Ascending aorta (tissue), 2 donors: ENCODE results near the gene ACTN1. TPM values are rescaled to one million over a fixed set of nuclear protein-coding genes. Genes with fewer than 3 reads are reported as not detected.

Source experiments
- DNase-seq, 2 donors: peaks; one replicate each; pipeline ENCODE4 v3.0.0-alpha.2; 2019; ENCODE audit warnings: low spot score in 2 of 2
- H3K27ac ChIP-seq, 2 donors: fragments of 200-600 bp; sonication (generic); one replicate each; pipeline ENCODE4 v1.5.1; 2016 to 2017; ENCODE audit warnings: mild to moderate bottlenecking in 1 of 2
- H3K27me3 ChIP-seq: fragments of 200-600 bp; sonication (generic); one replicate; pipeline ENCODE4 v1.5.1; 2017
- H3K36me3 ChIP-seq, 2 donors: fragments of 200-600 bp; sonication (generic); one replicate each; pipeline ENCODE4 v1.5.1; 2016
- H3K4me1 ChIP-seq, 2 donors: fragments of 200-600 bp; sonication (generic); one replicate each; pipeline ENCODE4 v1.5.1; 2016 to 2017; ENCODE audit warnings: mild to moderate bottlenecking in 1 of 2
- H3K4me3 ChIP-seq, 2 donors: fragments of 200-600 bp; sonication (generic); one replicate each; pipeline ENCODE4 v1.5.1; 2016 to 2017; ENCODE audit warnings: mild to moderate bottlenecking in 1 of 2
- H3K9me3 ChIP-seq, 2 donors: fragments of 200-600 bp; sonication (generic); one replicate each; pipeline ENCODE4 v1.5.1; 2016
- intact Hi-C: fragments of 100-400 bp; cut with DNase I; formaldehyde crosslinking; loops from one replicate; pipeline ENCODE4 v1.15.1; 2023
- total RNA-seq: library from RNA; depleted of rRNA; stranded (reverse); fragments of >200 nt; gene quantifications from one replicate; pipeline ENCODE4 v1.1.0, GENCODE V29; 2016
- TF ChIP-seq, protein P1 (sequence below), 3 experiments: fragments of 200-600 bp in 2 of 3; fragments of 450-650 bp in 1 of 3; sonication (generic) in 2 of 3; IDR thresholded peaks; one replicate each; pipeline ENCODE4 v1.5.1; 2016 to 2019; ENCODE audit warnings: antibody characterized with exemption in 3 of 3, mild to moderate bottlenecking in 1 of 3, moderate library complexity in 1 of 3

ACTN1 gene
- total RNA-seq, 1 donor from 2014 or later, result 814 TPM

DNA sequence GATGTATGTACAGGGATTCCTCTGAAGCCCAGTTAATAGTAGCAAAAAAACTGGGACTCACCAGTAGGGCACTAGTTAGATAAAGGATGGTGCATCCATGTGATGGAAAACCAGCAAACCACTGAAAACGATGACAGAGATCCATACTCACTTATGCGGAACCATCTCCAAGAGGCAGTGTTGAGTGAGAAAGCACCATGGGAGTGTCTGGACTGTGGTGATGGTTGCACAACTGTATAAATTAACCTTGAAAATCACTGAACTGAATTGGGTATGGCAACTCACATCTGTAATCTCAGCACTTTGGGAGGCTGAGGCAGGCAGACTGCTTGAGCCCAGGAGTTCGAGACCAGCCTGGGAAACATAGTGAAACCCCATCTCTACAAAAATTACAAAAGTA is 132.6 kb downstream of the ACTN1 start:
- Histone ChIP-seq H3K4me1 (no peaks in the 10 kb centered on the region), H3K4me3 (no peak overlapping the region), H3K36me3 (peaks cover 0 to 5% of the 10 kb centered on the region in 2 donors), H3K27ac (no peak overlapping the region), H3K27me3 (no peaks in the 10 kb centered on the region), H3K9me3 (no peaks in the 10 kb centered on the region)
- TF ChIP-seq, protein P1, sequence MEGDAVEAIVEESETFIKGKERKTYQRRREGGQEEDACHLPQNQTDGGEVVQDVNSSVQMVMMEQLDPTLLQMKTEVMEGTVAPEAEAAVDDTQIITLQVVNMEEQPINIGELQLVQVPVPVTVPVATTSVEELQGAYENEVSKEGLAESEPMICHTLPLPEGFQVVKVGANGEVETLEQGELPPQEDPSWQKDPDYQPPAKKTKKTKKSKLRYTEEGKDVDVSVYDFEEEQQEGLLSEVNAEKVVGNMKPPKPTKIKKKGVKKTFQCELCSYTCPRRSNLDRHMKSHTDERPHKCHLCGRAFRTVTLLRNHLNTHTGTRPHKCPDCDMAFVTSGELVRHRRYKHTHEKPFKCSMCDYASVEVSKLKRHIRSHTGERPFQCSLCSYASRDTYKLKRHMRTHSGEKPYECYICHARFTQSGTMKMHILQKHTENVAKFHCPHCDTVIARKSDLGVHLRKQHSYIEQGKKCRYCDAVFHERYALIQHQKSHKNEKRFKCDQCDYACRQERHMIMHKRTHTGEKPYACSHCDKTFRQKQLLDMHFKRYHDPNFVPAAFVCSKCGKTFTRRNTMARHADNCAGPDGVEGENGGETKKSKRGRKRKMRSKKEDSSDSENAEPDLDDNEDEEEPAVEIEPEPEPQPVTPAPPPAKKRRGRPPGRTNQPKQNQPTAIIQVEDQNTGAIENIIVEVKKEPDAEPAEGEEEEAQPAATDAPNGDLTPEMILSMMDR (IDR thresholded peaks at IDR 0.05), result no peak
- intact Hi-C loops, result no loop called here
- DNase-seq, result no peak

- Histone ChIP-seq H3K36me3 (peaks cover 0 to 9% of the 10 kb centered on the region in 2 donors), H3K27ac (no peak overlapping the region), H3K27me3 (no peaks in the 10 kb centered on the region), H3K9me3 (no peaks in the 10 kb centered on the region), H3K4me3 (no peak overlapping the region), H3K4me1 (no peaks in the 10 kb centered on the region)
- TF ChIP-seq, protein P1 (IDR thresholded peaks at IDR 0.05), result no peak
- intact Hi-C loops, result loop anchor here (5.0 kb wide), 2 partner anchors 962 to 1007 kb away; no protein-coding TSS in a partner anchor
- DNase-seq, result no peak
These were observed 134.9 kb downstream of the ACTN1 start for GRCh38 chr14:68844210-68844545.

GRCh38 chr14:68843471-68844209 is 135.5 kb downstream of the ACTN1 start:
- Histone ChIP-seq H3K9me3 (no peaks in the 10 kb centered on the region), H3K27ac (no peak overlapping the region), H3K4me3 (peak overlapping the region; percentile 31 to 52), H3K36me3 (peaks cover 0 to 14% of the 10 kb centered on the region in 2 donors), H3K27me3 (no peaks in the 10 kb centered on the region), H3K4me1 (no peaks in the 10 kb centered on the region)
- TF ChIP-seq, protein P1 (IDR thresholded peaks at IDR 0.05), result peak; percentile 66 to 93 (median 87)
- DNase-seq, result peak in 1 of 2 donors; percentile 87
- intact Hi-C loops, result loop anchor here (5.0 kb wide), 2 partner anchors 961 to 1006 kb away; no protein-coding TSS in a partner anchor

DNA sequence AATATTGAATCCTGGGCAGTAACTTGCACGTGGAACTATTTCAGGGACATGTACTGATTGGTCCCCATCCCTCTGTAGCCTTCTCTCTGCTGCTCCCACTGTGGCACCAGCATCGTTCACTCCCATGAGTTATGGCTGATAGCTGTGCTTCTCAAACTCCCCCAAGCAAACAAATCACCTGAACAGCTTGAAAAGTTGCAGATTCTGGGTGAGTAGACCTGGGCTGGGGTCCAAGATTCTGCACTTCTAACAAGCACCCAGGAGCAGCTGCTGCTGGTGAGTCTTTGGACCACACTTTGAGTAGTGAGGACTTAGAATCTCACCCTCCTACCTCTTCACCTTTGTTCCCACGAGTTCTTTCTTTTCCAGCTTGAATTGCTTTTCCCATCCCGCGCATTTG is 136.8 kb downstream of the ACTN1 start:
- no peaks in the 10 kb centered on the region for H3K4me1 ChIP-seq
- no peak overlapping the region for H3K27ac ChIP-seq
- H3K4me3 ChIP-seq, result no peak overlapping the region
- peaks cover 0 to 24% of the 10 kb centered on the region in 2 donors for H3K36me3 ChIP-seq
- H3K27me3 ChIP-seq, result no peaks in the 10 kb centered on the region
- TF ChIP-seq, protein P1 (IDR thresholded peaks at IDR 0.05), result no peak
- intact Hi-C loops, result loop anchor here (5.0 kb wide), 2 partner anchors 960 to 1005 kb away; no protein-coding TSS in a partner anchor
- peaks cover 0 to 8% of the 10 kb centered on the region in 2 donors for H3K9me3 ChIP-seq
- DNase-seq, result no peak

GRCh38 chr14:68841016-68841809 is 137.9 kb downstream of the ACTN1 start:
- intact Hi-C loops, result loop anchor here (5.0 kb wide), 2 partner anchors 959 to 1004 kb away; no protein-coding TSS in a partner anchor
- Histone ChIP-seq H3K4me3 (no peak overlapping the region), H3K36me3 (peaks cover 0 to 29% of the 10 kb centered on the region in 2 donors), H3K9me3 (peaks cover 0 to 13% of the 10 kb centered on the region in 2 donors), H3K4me1 (no peaks in the 10 kb centered on the region), H3K27me3 (no peaks in the 10 kb centered on the region), H3K27ac (no peak overlapping the region)
- TF ChIP-seq, protein P1 (IDR thresholded peaks at IDR 0.05), result no peak
- peak in 1 of 2 donors; percentile 7 for DNase-seq
